ENCODE results near the gene LTB4R.

The LTB4R gene

DNA sequence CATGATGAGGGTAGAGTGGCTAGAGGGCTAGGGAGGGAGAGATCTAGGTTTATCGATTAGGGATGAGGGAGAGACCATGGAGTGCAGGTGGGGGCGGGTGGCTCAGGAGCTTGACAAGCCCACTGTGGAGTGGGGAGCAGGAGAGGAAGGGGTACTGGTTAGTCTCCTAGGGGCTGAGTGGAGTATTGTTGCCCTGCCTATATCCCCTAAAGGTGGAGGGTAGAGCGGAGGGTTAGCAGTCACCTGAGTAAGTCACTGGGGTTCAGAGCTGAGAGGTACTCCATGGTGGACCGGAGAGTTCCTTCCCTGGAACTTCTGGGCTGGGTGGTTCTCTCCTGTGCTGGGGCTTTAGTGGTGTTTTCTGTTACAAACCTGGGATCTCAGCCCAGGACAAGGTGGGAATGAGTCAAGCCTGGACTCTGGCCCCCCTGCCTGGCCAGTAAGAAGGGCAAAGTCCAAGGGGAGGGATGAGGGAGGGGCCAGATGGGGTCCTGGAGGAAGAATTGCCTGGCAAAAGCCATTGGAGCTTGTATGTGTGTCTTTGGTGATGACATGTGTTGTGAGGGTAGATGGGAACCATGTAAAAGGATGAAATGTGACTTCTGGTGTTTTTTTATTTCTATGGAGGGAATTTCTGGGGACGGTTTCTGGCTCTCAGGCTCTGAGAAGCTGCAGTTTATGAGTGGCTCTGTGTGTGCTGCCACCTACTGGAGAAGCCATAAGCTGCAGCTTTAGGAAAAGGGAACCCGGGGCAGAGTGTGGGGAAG lies 3.5 kb upstream of the LTB4R start, which contains the start of gene CIDEB:
Gene CIDEB (minus strand): TSS at position 403 of the 767 bp plus-strand sequence. CDS start 119 bp downstream, at position 284.
- Histone ChIP-seq H3K4me1 (ENCODE audit: control insufficient read depth in 1 of 2, insufficient read depth in 2 of 2, low read length in 2 of 2) (peaks cover 12 to 21% of the 10 kb centered on the region in 2 donors), H3K4me3 (ENCODE audit: low read depth in 1 of 2, low read length in 2 of 2) (peak within 1 kb of the TSS in 1 of 2 donors; percentile 40), H3K36me3 (ENCODE audit: control insufficient read depth in 1 of 2, insufficient read depth in 2 of 2, low read length in 2 of 2) (peaks cover 40 to 48% of the 10 kb centered on the region in 2 donors), H3K9me3 (ENCODE audit: control insufficient read depth in 1 of 2, low read length in 2 of 2) (no peaks in the 10 kb centered on the region), H3K27ac (ENCODE audit: low read length) (peak within 1 kb of the TSS; percentile 72), H3K27me3 (ENCODE audit: low read depth, low read length) (no peaks in the 10 kb centered on the region)

DNA sequence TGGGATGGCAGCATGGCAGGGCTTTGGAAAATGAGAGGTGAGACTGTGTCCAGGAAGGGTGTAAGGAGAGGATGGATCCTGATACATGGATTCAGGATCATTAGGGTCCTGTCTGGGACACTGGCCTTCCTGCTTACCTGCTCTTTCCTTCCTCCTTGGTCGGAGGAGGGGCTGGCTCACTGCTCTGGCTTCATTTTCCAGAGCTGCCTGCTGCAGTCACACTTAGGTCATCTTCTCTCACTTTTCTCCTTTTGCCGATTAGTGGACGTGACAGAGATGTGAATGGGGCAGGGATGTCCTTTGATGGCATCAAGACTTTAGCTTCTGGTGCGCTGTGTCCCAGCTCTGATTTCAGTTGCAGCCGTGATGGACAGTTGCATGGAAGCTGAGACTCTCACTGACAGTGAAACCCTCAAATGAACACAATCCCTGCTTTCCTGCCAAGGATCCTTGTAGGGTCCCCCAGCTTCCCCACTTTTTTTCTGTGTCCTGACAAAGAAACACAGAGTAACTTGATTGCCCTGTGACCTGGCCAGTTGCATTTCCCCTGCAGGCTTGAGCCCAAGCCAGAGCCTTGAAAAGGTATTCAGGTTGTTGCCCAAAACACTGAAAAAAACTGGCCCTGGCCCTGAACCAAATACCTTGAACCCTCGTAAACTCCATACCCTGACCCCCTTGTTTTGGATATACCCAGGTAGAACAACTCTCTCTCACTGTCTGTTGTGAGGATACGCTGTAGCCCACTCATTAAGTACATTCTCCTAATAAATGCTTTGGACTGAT lies 2.8 kb upstream of the LTB4R start:
- Histone ChIP-seq H3K9me3 (ENCODE audit: control insufficient read depth in 1 of 2, low read length in 2 of 2) (no peaks in the 10 kb centered on the region), H3K4me1 (ENCODE audit: control insufficient read depth in 1 of 2, insufficient read depth in 2 of 2, low read length in 2 of 2) (peaks cover 12 to 21% of the 10 kb centered on the region in 2 donors), H3K27ac (ENCODE audit: low read length) (peak overlapping the region; percentile 72), H3K36me3 (ENCODE audit: control insufficient read depth in 1 of 2, insufficient read depth in 2 of 2, low read length in 2 of 2) (peaks cover 35 to 40% of the 10 kb centered on the region in 2 donors), H3K4me3 (ENCODE audit: low read depth in 1 of 2, low read length in 2 of 2) (no peak overlapping the region), H3K27me3 (ENCODE audit: low read depth, low read length) (no peaks in the 10 kb centered on the region)

DNA sequence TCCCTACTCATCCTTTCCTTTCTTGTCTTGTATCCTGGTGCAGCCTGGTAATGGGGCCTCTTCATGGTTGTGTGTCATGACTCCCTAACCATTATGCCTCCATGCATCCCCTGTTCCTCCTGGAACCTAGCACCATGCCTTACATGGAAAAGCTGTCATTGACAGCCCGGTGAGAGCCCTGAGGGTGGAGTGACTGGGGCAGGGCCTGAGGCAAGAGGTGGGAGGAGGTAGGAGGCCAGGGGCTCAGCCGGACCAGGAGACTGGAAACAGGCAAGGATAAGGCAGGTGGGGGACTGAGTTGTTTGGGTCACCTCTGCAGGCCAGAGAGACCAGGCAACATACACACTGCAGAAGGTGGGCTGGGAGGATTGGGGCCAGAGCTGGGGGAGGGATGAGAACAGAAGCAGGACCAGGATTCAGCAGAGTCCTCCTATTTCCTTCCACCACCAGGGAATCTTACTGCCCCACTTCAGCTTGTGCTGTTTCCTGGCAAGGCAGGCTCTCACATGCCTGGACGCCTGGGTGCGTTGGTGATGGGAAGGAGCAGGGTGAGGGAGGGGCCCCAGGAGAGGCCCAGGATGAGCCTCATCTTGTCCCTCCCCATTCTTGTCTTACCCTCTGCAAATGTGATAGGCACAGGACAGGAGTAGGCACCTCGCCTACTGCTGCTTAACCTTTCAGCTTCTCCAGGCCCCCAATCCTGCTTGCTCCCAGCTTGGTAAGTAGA lies 1.6 kb upstream of the LTB4R start, which contains the start of gene LTB4R2:
Gene LTB4R2 (plus strand): TSS at position 603 of the 727 bp plus-strand sequence. CDS start 525 bp downstream, outside the sequence.
- Histone ChIP-seq H3K36me3 (ENCODE audit: control insufficient read depth in 1 of 2, insufficient read depth in 2 of 2, low read length in 2 of 2) (peaks cover 23 to 28% of the 10 kb centered on the region in 2 donors), H3K9me3 (ENCODE audit: control insufficient read depth in 1 of 2, low read length in 2 of 2) (no peaks in the 10 kb centered on the region), H3K27ac (ENCODE audit: low read length) (no peak within 1 kb of the TSS), H3K4me1 (ENCODE audit: control insufficient read depth in 1 of 2, insufficient read depth in 2 of 2, low read length in 2 of 2) (peaks cover 21% of the 10 kb centered on the region in 2 donors), H3K27me3 (ENCODE audit: low read depth, low read length) (no peaks in the 10 kb centered on the region), H3K4me3 (ENCODE audit: low read depth in 1 of 2, low read length in 2 of 2) (peak within 1 kb of the TSS; percentile 31 to 71)

DNA sequence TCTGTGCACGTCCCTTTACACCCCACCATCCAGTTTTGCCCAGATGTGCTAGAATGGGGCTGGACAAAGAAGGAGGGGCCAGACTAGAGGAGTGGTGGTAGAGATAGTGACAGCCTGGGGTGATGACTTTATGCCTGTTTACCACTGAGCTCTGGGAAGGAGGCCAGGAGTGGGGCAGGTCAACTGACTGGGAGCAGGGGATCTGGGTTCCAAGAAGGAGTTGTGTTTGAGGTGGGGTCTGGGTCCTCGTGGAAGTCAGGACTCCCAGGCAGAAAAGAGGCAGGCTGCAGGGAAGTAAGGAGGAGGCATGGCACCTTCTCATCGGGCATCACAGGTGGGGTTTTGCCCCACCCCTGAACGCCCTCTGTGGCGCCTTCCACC lies 1.0 kb upstream of the LTB4R start:
- Histone ChIP-seq H3K36me3 (ENCODE audit: control insufficient read depth in 1 of 2, insufficient read depth in 2 of 2, low read length in 2 of 2) (peaks cover 18 to 23% of the 10 kb centered on the region in 2 donors), H3K4me3 (ENCODE audit: low read depth in 1 of 2, low read length in 2 of 2) (peak overlapping the region; percentile 31 to 71), H3K27ac (ENCODE audit: low read length) (no peak overlapping the region), H3K9me3 (ENCODE audit: control insufficient read depth in 1 of 2, low read length in 2 of 2) (no peaks in the 10 kb centered on the region), H3K27me3 (ENCODE audit: low read depth, low read length) (no peaks in the 10 kb centered on the region), H3K4me1 (ENCODE audit: control insufficient read depth in 1 of 2, insufficient read depth in 2 of 2, low read length in 2 of 2) (peaks cover 21% of the 10 kb centered on the region in 2 donors)

DNA sequence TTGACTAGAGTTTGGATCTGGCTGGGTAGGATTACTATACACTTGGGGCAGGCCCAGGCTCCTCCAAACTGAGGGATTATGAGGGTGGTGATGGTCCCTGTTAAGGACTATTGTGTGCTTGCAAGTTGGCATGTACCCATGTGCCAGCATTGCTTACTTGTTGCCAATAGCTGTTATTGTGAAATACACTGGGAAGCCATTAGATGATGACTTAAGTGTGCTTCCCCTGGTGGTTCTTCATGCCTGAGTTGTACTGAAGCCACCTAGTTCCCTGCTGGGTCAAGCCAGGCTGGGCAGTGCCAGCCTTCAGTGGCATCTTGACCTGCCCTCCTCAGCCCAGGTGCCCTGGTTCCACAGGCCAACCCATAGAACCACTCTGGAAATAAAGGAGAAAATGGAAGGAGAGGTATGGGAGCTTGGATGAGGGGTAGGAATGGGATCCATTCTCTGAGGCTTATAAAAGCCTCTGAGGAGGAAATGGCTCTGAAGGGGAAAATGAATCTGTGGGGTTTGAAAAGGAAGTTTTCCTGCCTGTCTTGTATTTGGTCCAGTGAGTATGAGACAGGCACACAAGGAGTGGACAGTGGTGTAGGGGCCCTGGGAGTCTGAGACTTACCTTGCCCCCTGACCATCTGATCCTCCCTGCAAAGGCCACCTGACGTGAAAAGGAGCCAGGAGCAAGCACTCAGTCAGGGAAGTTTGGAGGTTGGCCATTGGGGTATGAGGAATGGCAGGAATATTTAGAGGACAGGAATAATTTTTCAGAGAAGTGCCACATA lies 724 bp downstream of the LTB4R start:
- Histone ChIP-seq H3K4me3 (ENCODE audit: low read depth in 1 of 2, low read length in 2 of 2) (peak overlapping the region; percentile 55 to 71), H3K4me1 (ENCODE audit: control insufficient read depth in 1 of 2, insufficient read depth in 2 of 2, low read length in 2 of 2) (peaks cover 21 to 32% of the 10 kb centered on the region in 2 donors), H3K36me3 (ENCODE audit: control insufficient read depth in 1 of 2, insufficient read depth in 2 of 2, low read length in 2 of 2) (peaks cover 4 to 5% of the 10 kb centered on the region in 2 donors), H3K9me3 (ENCODE audit: control insufficient read depth in 1 of 2, low read length in 2 of 2) (no peaks in the 10 kb centered on the region), H3K27me3 (ENCODE audit: low read depth, low read length) (no peaks in the 10 kb centered on the region), H3K27ac (ENCODE audit: low read length) (peak overlapping the region; percentile 40)

DNA sequence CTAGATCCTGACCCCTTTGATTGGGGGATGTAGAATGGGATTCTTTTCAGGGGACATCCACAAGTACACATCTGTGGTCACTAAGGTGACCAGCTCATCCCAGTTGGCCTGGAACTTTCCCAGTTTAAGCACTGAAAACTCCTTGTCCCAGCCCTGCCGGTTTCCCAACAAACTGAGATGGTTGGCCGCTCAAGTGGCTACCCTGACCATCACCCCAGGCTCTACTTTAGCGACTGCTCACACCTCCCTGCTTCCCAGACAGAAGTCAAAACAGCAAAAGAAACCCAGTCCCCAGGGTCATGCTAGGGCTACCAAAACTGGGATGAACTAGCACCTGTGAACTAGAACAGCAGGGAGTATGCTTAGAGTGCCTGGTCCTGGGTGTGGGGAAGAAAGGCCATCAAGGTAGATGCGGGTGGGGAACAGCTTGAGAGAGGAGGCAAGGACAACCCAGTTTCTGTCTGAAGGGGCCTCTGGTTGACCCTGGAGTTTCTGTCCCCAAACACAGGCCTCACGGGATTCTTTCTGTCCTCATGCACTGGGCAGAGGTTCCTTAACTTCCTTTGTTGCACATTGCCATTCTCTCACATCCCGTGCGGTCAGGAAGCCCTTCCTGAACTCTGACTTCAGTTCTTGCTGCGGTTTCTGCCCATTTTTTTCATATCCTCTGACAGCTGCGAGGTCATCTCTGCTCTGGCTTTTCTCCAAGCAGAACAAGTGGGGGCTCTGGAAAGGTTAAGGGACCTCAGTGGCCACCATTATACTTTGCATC lies 1.6 kb downstream of the LTB4R start:
- H3K27ac ChIP-seq (ENCODE audit: low read length): peak overlapping the region; percentile 40

DNA sequence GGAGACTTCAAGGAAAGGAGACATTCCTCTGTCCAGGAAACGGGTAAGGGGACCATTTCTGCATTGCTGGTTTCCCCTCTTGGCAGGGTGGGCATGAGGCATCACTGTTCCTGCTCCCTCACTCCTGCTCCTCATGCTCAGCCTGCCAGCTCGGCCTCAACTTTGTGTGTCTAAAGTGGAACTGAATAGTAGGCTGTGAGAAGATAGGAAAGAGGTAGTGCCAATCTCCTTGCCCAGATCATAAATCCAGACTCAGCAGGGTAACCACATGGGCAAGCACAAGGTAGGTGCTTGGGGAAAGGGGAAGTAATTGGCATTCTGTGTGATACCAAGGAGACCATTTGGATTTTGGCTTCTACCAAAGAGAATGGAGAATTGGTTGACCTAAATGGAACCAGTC lies 2.6 kb downstream of the LTB4R start:
- Histone ChIP-seq H3K4me3 (ENCODE audit: low read depth in 1 of 2, low read length in 2 of 2) (no peak overlapping the region), H3K27me3 (ENCODE audit: low read depth, low read length) (no peaks in the 10 kb centered on the region), H3K36me3 (ENCODE audit: control insufficient read depth in 1 of 2, insufficient read depth in 2 of 2, low read length in 2 of 2) (peaks cover 0 to 4% of the 10 kb centered on the region in 2 donors), H3K4me1 (ENCODE audit: control insufficient read depth in 1 of 2, insufficient read depth in 2 of 2, low read length in 2 of 2) (peaks cover 21 to 27% of the 10 kb centered on the region in 2 donors), H3K9me3 (ENCODE audit: control insufficient read depth in 1 of 2, low read length in 2 of 2) (no peaks in the 10 kb centered on the region), H3K27ac (ENCODE audit: low read length) (no peak overlapping the region)

More for the DNA sequence above, 1.6 kb downstream of the LTB4R start:
- Histone ChIP-seq H3K4me1 (ENCODE audit: control insufficient read depth in 1 of 2, insufficient read depth in 2 of 2, low read length in 2 of 2) (peaks cover 21 to 28% of the 10 kb centered on the region in 2 donors), H3K27me3 (ENCODE audit: low read depth, low read length) (no peaks in the 10 kb centered on the region), H3K9me3 (ENCODE audit: control insufficient read depth in 1 of 2, low read length in 2 of 2) (no peaks in the 10 kb centered on the region), H3K4me3 (ENCODE audit: low read depth in 1 of 2, low read length in 2 of 2) (no peak overlapping the region), H3K36me3 (ENCODE audit: control insufficient read depth in 1 of 2, insufficient read depth in 2 of 2, low read length in 2 of 2) (peaks cover 0 to 4% of the 10 kb centered on the region in 2 donors)

DNA sequence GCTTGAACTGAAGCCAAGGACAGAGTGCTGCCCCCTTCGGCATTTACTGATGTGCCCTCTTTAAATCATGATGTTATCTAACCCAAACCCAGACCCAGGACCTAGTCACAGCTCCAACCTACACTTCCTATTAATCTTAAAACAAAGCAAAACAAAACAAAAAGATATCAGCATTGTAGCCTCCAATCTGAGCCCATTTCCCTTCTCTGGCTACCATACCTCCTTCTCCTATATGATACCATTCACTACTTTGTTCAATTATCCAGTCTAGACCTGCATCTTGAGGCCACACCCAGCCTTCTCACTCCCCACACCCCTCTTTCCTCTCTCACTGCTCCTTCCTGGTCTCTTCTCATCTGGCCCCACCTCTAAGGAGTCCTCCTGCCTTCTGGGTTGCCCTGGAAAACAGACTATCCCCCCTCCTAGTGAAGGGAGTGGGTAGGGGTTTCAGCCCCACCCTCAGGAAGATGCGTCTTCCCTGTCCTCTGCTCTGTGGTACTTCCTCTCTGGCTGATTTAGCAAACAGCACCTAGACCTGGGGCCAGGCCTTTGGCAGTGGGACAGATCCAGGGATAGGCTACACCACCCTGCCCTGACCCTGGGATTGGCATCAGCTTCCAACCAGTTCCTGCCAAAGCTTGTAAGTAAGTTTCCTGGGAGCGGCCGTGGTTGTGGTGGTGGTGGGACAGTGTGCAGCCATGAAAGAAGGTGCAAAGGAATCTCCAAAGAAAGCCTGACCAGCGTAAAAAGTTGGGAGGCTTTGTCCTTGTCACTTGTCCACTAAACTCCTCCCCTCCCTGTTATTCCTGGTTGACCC lies 3.3 kb downstream of the LTB4R start:
- Histone ChIP-seq H3K27me3 (ENCODE audit: low read depth, low read length) (no peaks in the 10 kb centered on the region), H3K36me3 (ENCODE audit: control insufficient read depth in 1 of 2, insufficient read depth in 2 of 2, low read length in 2 of 2) (peaks cover 0 to 4% of the 10 kb centered on the region in 2 donors), H3K27ac (ENCODE audit: low read length) (no peak overlapping the region), H3K4me3 (ENCODE audit: low read depth in 1 of 2, low read length in 2 of 2) (peak overlapping the region in 1 of 2 donors; percentile 9), H3K4me1 (ENCODE audit: control insufficient read depth in 1 of 2, insufficient read depth in 2 of 2, low read length in 2 of 2) (peaks cover 18 to 23% of the 10 kb centered on the region in 2 donors), H3K9me3 (ENCODE audit: control insufficient read depth in 1 of 2, low read length in 2 of 2) (no peaks in the 10 kb centered on the region)

DNA sequence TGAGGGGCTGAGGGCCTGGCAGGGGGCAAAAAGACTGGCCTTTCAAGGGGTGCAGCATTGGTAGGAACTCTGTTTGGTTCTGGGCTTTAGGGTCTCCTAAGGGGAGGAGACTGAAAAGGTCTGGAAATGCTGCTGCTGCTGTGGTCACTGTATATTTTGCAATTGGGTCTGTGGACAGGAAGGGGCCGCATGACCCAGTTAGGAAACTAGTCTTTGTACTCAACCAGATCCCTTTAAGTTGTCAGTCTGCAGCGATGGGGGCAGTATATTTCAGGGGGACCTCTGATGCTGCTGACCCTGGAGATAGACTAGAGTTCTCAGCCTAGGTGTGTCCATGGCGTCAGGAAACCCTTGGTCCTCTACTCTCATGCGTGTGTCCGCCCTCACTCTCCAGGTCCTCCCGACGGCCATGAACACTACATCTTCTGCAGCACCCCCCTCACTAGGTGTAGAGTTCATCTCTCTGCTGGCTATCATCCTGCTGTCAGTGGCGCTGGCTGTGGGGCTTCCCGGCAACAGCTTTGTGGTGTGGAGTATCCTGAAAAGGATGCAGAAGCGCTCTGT lies 4.0 kb downstream of the LTB4R start:
- Histone ChIP-seq H3K4me1 (ENCODE audit: control insufficient read depth in 1 of 2, insufficient read depth in 2 of 2, low read length in 2 of 2) (peaks cover 11 to 16% of the 10 kb centered on the region in 2 donors), H3K27me3 (ENCODE audit: low read depth, low read length) (peaks cover 4% of the 10 kb centered on the region), H3K9me3 (ENCODE audit: control insufficient read depth in 1 of 2, low read length in 2 of 2) (no peaks in the 10 kb centered on the region), H3K36me3 (ENCODE audit: control insufficient read depth in 1 of 2, insufficient read depth in 2 of 2, low read length in 2 of 2) (peaks cover 0 to 4% of the 10 kb centered on the region in 2 donors), H3K27ac (ENCODE audit: low read length) (no peak overlapping the region), H3K4me3 (ENCODE audit: low read depth in 1 of 2, low read length in 2 of 2) (peak overlapping the region in 1 of 2 donors; percentile 9)
